Measurements from ENCODE around the gene MARVELD3. TPM values are rescaled to one million over a fixed set of nuclear protein-coding genes. Genes with fewer than 3 reads are reported as not detected.
"Not testable (repeated sequence)": the region's sequence is repeated elsewhere in the genome, so short reads cannot be mapped to it uniquely, and the experiment has no call there.

The MARVELD3 gene, protein sequence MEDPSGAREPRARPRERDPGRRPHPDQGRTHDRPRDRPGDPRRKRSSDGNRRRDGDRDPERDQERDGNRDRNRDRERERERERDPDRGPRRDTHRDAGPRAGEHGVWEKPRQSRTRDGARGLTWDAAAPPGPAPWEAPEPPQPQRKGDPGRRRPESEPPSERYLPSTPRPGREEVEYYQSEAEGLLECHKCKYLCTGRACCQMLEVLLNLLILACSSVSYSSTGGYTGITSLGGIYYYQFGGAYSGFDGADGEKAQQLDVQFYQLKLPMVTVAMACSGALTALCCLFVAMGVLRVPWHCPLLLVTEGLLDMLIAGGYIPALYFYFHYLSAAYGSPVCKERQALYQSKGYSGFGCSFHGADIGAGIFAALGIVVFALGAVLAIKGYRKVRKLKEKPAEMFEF
- total RNA-seq (under 1 TPM in 3 of 7 donors, not detected in 4; 0.13 to 0.76 (median 0.34) TPM), polyA plus RNA-seq (under 1 TPM; 0.02 to 0.06 (median 0.04) TPM)
- long read RNA-seq, donor 1 = 0 reads
- long read RNA-seq, donor 2, partial matches to known transcripts = 6 of 8 reads
- long read RNA-seq, donor 2, other reads (novel, unspliced or antisense) = 0 of 8 reads

DNA sequence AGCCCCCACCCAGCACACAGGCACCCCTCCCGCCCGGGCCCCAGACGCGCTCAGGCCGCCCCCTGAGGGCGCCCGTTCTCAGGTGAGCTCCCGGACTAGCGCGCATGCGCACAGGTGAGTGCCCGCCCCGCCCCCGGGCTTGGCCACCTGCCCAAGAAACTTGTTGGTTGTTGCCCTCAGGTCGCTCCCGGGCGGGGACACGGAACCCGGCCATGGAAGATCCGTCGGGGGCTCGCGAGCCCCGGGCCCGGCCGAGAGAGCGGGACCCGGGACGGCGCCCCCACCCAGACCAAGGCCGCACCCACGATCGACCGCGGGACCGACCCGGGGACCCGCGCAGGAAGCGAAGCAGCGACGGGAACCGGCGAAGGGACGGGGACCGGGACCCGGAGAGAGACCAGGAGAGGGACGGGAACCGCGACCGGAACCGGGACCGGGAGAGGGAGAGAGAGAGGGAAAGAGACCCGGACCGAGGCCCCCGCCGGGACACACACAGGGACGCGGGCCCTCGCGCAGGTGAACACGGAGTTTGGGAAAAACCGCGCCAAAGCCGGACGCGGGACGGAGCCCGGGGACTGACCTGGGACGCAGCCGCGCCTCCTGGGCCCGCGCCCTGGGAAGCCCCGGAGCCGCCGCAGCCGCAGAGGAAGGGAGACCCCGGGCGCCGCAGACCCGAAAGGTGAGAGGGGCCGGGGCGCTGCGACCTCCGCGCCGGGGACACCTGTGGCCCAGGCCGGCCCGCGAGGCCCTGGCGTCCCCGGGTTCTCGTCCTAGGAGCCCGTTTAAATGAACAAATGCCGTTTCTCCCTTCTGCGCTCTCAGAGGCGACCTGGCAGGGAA, at the start of gene MARVELD3:
Gene MARVELD3 (plus strand): TSS at position 167 of the 840 bp plus-strand sequence. CDS start 46 bp downstream, at position 213.
- no peaks in the 10 kb centered on the region for H3K36me3 ChIP-seq
- intact Hi-C loops (cut with DNase I; ENCODE audit: low total_unique reads) = no loop called here
- H3K27ac ChIP-seq = no peak within 1 kb of the TSS
- peak within 1 kb of the TSS; percentile 27 to 68 (median 40) for H3K4me3 ChIP-seq
- no peaks in the 10 kb centered on the region for H3K9me3 ChIP-seq
- TF ChIP-seq, protein P1, sequence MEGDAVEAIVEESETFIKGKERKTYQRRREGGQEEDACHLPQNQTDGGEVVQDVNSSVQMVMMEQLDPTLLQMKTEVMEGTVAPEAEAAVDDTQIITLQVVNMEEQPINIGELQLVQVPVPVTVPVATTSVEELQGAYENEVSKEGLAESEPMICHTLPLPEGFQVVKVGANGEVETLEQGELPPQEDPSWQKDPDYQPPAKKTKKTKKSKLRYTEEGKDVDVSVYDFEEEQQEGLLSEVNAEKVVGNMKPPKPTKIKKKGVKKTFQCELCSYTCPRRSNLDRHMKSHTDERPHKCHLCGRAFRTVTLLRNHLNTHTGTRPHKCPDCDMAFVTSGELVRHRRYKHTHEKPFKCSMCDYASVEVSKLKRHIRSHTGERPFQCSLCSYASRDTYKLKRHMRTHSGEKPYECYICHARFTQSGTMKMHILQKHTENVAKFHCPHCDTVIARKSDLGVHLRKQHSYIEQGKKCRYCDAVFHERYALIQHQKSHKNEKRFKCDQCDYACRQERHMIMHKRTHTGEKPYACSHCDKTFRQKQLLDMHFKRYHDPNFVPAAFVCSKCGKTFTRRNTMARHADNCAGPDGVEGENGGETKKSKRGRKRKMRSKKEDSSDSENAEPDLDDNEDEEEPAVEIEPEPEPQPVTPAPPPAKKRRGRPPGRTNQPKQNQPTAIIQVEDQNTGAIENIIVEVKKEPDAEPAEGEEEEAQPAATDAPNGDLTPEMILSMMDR (IDR thresholded peaks at IDR 0.05 in 8 of 11, conservative IDR thresholded peaks at IDR 0.05 in 3 of 11) = no peak
- peak in 1 of 3 donors; percentile 11 for TF ChIP-seq POLR2AphosphoS5 (IDR thresholded peaks at IDR 0.05)
- peaks cover 2 to 44% (median 30%) of the 10 kb centered on the region in 7 donors for H3K27me3 ChIP-seq (replicated peaks in 1 of 7)
- 1 to 4% (median 2%) methylated on average over 39 to 98 of the region's 98 CpGs for WGBS, 5 donors
- peak; percentile 72 for DNase-seq
- H3K4me1 ChIP-seq = peaks cover 3 to 19% (median 13%) of the 10 kb centered on the region in 6 donors

DNA sequence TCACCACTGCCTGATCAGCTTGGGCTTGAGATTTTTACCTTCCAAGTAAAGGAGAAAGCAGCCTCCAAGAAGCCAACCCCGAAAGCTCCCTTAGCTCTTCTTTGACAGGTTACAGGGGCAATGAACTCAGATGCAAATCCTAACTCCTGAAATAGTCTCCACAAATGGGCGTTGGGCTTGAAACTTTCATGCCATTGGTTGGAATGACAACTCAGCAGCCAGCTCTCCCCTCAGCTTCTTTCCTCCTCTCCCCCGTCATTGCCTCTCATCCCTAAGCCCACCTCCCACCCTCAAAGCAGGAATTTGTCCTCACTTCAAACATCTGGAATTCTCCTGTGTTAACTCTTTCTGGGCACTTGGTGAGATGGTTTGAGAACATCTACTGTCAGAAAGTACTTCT, 49.0 kb upstream of the MARVELD3 start, which contains the start of gene TAT:
Gene TAT (minus strand): TSS at position 122 of the 400 bp plus-strand sequence. CDS start 677 bp downstream, outside the sequence.
- Histone ChIP-seq H3K4me1 (no peaks in the 10 kb centered on the region), H3K27me3 (replicated peaks in 1 of 7) (peaks cover 0 to 17% (median 0%) of the 10 kb centered on the region in 7 donors), H3K27ac (no peak within 1 kb of the TSS), H3K36me3 (no peaks in the 10 kb centered on the region), H3K4me3 (no peak within 1 kb of the TSS), H3K9me3 (no peaks in the 10 kb centered on the region)
- intact Hi-C loops (cut with DNase I; ENCODE audit: low total_unique reads) = no loop called here
- no peak for DNase-seq
- 23 to 42% (median 35%) methylated on average over 3 of the region's 3 CpGs for WGBS, 5 donors
- TF ChIP-seq POLR2A (IDR thresholded peaks at IDR 0.05) (no peak), POLR2AphosphoS5 (IDR thresholded peaks at IDR 0.05) (no peak)
- TF ChIP-seq, protein P1 (IDR thresholded peaks at IDR 0.05 in 8 of 11, conservative IDR thresholded peaks at IDR 0.05 in 3 of 11) = no peak

DNA sequence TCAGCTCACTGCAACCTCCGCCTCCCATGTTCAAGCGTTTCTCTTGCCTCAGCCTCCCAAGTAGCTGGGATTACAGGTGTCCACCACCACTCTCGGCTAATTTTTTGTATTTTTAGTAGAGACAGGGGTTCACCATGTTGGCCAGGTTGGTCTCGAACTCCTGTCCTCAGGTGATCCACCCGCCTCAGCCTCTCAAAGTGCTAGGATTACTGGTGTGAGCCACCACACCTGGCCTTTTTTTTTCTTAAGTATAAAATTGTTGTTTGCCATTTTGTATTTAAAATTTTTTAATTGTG, 43.5 kb upstream of the MARVELD3 start:
- H3K9me3 ChIP-seq; H3K4me3 ChIP-seq; H3K36me3 ChIP-seq; DNase-seq; H3K27ac ChIP-seq; H3K27me3 ChIP-seq (replicated peaks in 1 of 7); intact Hi-C loops (cut with DNase I; ENCODE audit: low total_unique reads); H3K4me1 ChIP-seq: not testable (repeated sequence)
- whole genome bisulfite sequencing, 5 donors = 82 to 95% (median 91%) methylated on average over 5 of the region's 5 CpGs

DNA sequence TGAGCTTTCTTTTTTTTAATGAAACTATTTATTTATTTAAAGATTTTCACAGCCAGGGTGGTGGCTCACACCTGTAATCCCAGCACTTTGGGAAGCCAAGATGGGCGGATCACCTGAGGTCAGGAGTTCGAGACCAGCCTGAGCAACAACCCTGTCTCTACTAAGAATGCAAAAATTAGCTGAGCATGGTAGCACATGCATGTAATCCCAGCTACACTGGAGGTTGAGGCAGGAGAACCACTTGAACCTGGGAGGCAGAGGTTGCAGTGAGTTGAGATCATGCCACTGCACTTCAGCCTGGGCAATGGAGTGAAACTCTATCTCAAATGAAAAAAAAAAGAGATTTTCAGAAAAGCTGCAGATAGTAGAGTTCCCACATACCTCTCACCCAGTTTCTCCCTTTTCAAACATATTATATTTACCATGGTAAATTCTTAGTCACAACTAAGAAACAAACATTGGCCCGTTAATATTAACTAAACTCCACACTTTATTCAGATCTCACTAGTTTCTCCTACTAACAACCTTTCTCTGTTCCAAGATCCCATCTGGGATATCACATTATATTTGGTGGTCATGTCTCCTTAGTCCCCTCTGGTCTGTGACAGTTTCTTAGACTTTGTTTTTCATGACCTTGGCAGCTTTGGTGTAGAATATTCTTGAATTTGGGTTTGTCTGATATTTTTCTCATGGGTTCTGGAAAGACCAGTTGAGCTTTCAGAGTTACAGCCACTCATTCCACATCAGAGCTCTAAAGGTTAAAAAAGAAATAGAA, 41.3 kb upstream of the MARVELD3 start:
- Histone ChIP-seq H3K4me3 (no peak overlapping the region), H3K4me1 (no peaks in the 10 kb centered on the region), H3K36me3 (no peaks in the 10 kb centered on the region), H3K27ac (no peak overlapping the region), H3K9me3 (no peaks in the 10 kb centered on the region), H3K27me3 (replicated peaks in 1 of 7) (peaks cover 0 to 4% (median 0%) of the 10 kb centered on the region in 7 donors)
- 85 to 95% (median 91%) methylated on average over 3 of the region's 3 CpGs for WGBS, 5 donors
- intact Hi-C loops (cut with DNase I; ENCODE audit: low total_unique reads) = no loop called here
- DNase-seq = no peak
- TF ChIP-seq POLR2AphosphoS5 (IDR thresholded peaks at IDR 0.05) (no peak), POLR2A (IDR thresholded peaks at IDR 0.05) (no peak)
- TF ChIP-seq, protein P1 (IDR thresholded peaks at IDR 0.05 in 8 of 11, conservative IDR thresholded peaks at IDR 0.05 in 3 of 11) = no peak
